ENCODE measurements around the gene GINS1. TPM values are rescaled to one million over a fixed set of nuclear protein-coding genes. Genes with fewer than 3 reads are reported as not detected.

Gene GINS1
- polyA plus RNA-seq, 4 donors: 0.81 to 9.5 (median 4.4) TPM

- H3K27ac ChIP-seq (ENCODE audit: low read depth in 1 of 3, low read length in 2 of 3): no peak overlapping the region
- DNase-seq: no peak
- no peak overlapping the region for H3K4me3 ChIP-seq (ENCODE audit: low read depth in 1 of 3, low read length in 3 of 3)
- no peaks in the 10 kb centered on the region for H3K27me3 ChIP-seq (ENCODE audit: control insufficient read depth in 3 of 3, insufficient read depth in 3 of 3, low read length in 3 of 3)
- peaks cover 0 to 11% (median 0%) of the 10 kb centered on the region in 3 donors for H3K36me3 ChIP-seq (ENCODE audit: control insufficient read depth in 3 of 3, insufficient read depth in 2 of 3, low read depth in 1 of 3, low read length in 3 of 3)
- H3K9me3 ChIP-seq (ENCODE audit: control insufficient read depth in 2 of 2, insufficient read depth in 1 of 2, low read depth in 1 of 2, low read length in 1 of 2): no peaks in the 10 kb centered on the region
- H3K4me1 ChIP-seq (ENCODE audit: control insufficient read depth in 3 of 3, insufficient read depth in 2 of 3, low read depth in 1 of 3, low read length in 2 of 3): peaks cover 0 to 6% (median 5%) of the 10 kb centered on the region in 3 donors
- WGBS, 3 donors: 87 to 90% (median 87%) methylated on average over 7 of the region's 7 CpGs
- FAIRE-seq: no peak
These were observed 26.4 kb upstream of the GINS1 start for GRCh38 chr20:25380945-25381614.

GRCh38 chr20:25382704-25383370 lies 24.6 kb upstream of the GINS1 start:
- no peaks in the 10 kb centered on the region for H3K27me3 ChIP-seq (ENCODE audit: control insufficient read depth in 3 of 3, insufficient read depth in 3 of 3, low read length in 3 of 3)
- no peaks in the 10 kb centered on the region for H3K9me3 ChIP-seq (ENCODE audit: control insufficient read depth in 2 of 2, insufficient read depth in 1 of 2, low read depth in 1 of 2, low read length in 1 of 2)
- no peak for FAIRE-seq
- 78 to 81% (median 78%) methylated on average over 5 of the region's 5 CpGs for WGBS, 3 donors
- no peak overlapping the region for H3K4me3 ChIP-seq (ENCODE audit: low read depth in 1 of 3, low read length in 3 of 3)
- H3K27ac ChIP-seq (ENCODE audit: low read depth in 1 of 3, low read length in 2 of 3): no peak overlapping the region
- H3K4me1 ChIP-seq (ENCODE audit: control insufficient read depth in 3 of 3, insufficient read depth in 2 of 3, low read depth in 1 of 3, low read length in 2 of 3): peaks cover 0 to 6% (median 5%) of the 10 kb centered on the region in 3 donors
- H3K36me3 ChIP-seq (ENCODE audit: control insufficient read depth in 3 of 3, insufficient read depth in 2 of 3, low read depth in 1 of 3, low read length in 3 of 3): peaks cover 0 to 11% (median 0%) of the 10 kb centered on the region in 3 donors
- DNase-seq: no peak

- H3K27me3 ChIP-seq (ENCODE audit: control insufficient read depth in 3 of 3, insufficient read depth in 3 of 3, low read length in 3 of 3): no peaks in the 10 kb centered on the region
- no peaks in the 10 kb centered on the region for H3K9me3 ChIP-seq (ENCODE audit: control insufficient read depth in 2 of 2, insufficient read depth in 1 of 2, low read depth in 1 of 2, low read length in 1 of 2)
- H3K4me1 ChIP-seq (ENCODE audit: control insufficient read depth in 3 of 3, insufficient read depth in 2 of 3, low read depth in 1 of 3, low read length in 2 of 3): peaks cover 0 to 4% (median 0%) of the 10 kb centered on the region in 3 donors
- DNase-seq: peak; percentile 37 to 72
- H3K4me3 ChIP-seq (ENCODE audit: low read depth in 1 of 3, low read length in 3 of 3): peak overlapping the region; percentile 81 to 95 (median 92)
- 15 to 19% (median 18%) methylated on average over 19 of the region's 19 CpGs for WGBS, 3 donors
- peaks cover 0 to 8% (median 0%) of the 10 kb centered on the region in 3 donors for H3K36me3 ChIP-seq (ENCODE audit: control insufficient read depth in 3 of 3, insufficient read depth in 2 of 3, low read depth in 1 of 3, low read length in 3 of 3)
- H3K27ac ChIP-seq (ENCODE audit: low read depth in 1 of 3, low read length in 2 of 3): peak overlapping the region in 2 of 3 donors; percentile 80 to 97
- FAIRE-seq: no peak
These were observed 18.0 kb upstream of the GINS1 start for GRCh38 chr20:25389401-25389857.

- Histone ChIP-seq H3K9me3 (ENCODE audit: control insufficient read depth in 2 of 2, insufficient read depth in 1 of 2, low read depth in 1 of 2, low read length in 1 of 2) (no peaks in the 10 kb centered on the region), H3K27me3 (ENCODE audit: control insufficient read depth in 3 of 3, insufficient read depth in 3 of 3, low read length in 3 of 3) (no peaks in the 10 kb centered on the region), H3K27ac (ENCODE audit: low read depth in 1 of 3, low read length in 2 of 3) (peak overlapping the region; percentile 80 to 97 (median 93)), H3K4me3 (ENCODE audit: low read depth in 1 of 3, low read length in 3 of 3) (peak overlapping the region; percentile 81 to 95 (median 92)), H3K36me3 (ENCODE audit: control insufficient read depth in 3 of 3, insufficient read depth in 2 of 3, low read depth in 1 of 3, low read length in 3 of 3) (peaks cover 0 to 3% (median 0%) of the 10 kb centered on the region in 3 donors), H3K4me1 (ENCODE audit: control insufficient read depth in 3 of 3, insufficient read depth in 2 of 3, low read depth in 1 of 3, low read length in 2 of 3) (peaks cover 0 to 4% (median 0%) of the 10 kb centered on the region in 3 donors)
- DNase-seq: peak; percentile 40 to 68
- WGBS, 3 donors: 0 to 1% (median 0%) methylated on average over 33 to 67 of the region's 67 CpGs
- no peak for FAIRE-seq
These were observed 17.5 kb upstream of the GINS1 start for GRCh38 chr20:25389858-25390537.

GRCh38 chr20:25390538-25391528 lies 16.6 kb upstream of the GINS1 start, which contains the start of gene ABHD12:
Gene ABHD12, minus strand, starts transcription at chr20:25390835. Its CDS starts 132 bp downstream, at chr20:25390703.
- 1 to 2% (median 1%) methylated on average over 34 to 91 of the region's 91 CpGs for WGBS, 3 donors
- peak within 1 kb of the TSS; percentile 93 to 97 (median 94) for H3K27ac ChIP-seq (ENCODE audit: low read depth in 1 of 3, low read length in 2 of 3)
- H3K4me1 ChIP-seq (ENCODE audit: control insufficient read depth in 3 of 3, insufficient read depth in 2 of 3, low read depth in 1 of 3, low read length in 2 of 3): peaks cover 0 to 4% (median 0%) of the 10 kb centered on the region in 3 donors
- DNase-seq: peak; percentile 97
- no peaks in the 10 kb centered on the region for H3K9me3 ChIP-seq (ENCODE audit: control insufficient read depth in 2 of 2, insufficient read depth in 1 of 2, low read depth in 1 of 2, low read length in 1 of 2)
- no peak for FAIRE-seq
- H3K36me3 ChIP-seq (ENCODE audit: control insufficient read depth in 3 of 3, insufficient read depth in 2 of 3, low read depth in 1 of 3, low read length in 3 of 3): peaks cover 0 to 3% (median 0%) of the 10 kb centered on the region in 3 donors
- H3K27me3 ChIP-seq (ENCODE audit: control insufficient read depth in 3 of 3, insufficient read depth in 3 of 3, low read length in 3 of 3): no peaks in the 10 kb centered on the region
- peak within 1 kb of the TSS; percentile 81 to 95 (median 92) for H3K4me3 ChIP-seq (ENCODE audit: low read depth in 1 of 3, low read length in 3 of 3)

- FAIRE-seq (no peak), DNase-seq (no peak)
- no peaks in the 10 kb centered on the region for H3K9me3 ChIP-seq (ENCODE audit: control insufficient read depth in 2 of 2, insufficient read depth in 1 of 2, low read depth in 1 of 2, low read length in 1 of 2)
- no peaks in the 10 kb centered on the region for H3K27me3 ChIP-seq (ENCODE audit: control insufficient read depth in 3 of 3, insufficient read depth in 3 of 3, low read length in 3 of 3)
- H3K4me3 ChIP-seq (ENCODE audit: low read depth in 1 of 3, low read length in 3 of 3): no peak overlapping the region
- no peaks in the 10 kb centered on the region for H3K36me3 ChIP-seq (ENCODE audit: control insufficient read depth in 3 of 3, insufficient read depth in 2 of 3, low read depth in 1 of 3, low read length in 3 of 3)
- H3K27ac ChIP-seq (ENCODE audit: low read depth in 1 of 3, low read length in 2 of 3): no peak overlapping the region
- 44 to 55% (median 52%) methylated on average over 5 of the region's 5 CpGs for WGBS, 3 donors
- H3K4me1 ChIP-seq (ENCODE audit: control insufficient read depth in 3 of 3, insufficient read depth in 2 of 3, low read depth in 1 of 3, low read length in 2 of 3): peaks cover 0 to 18% (median 2%) of the 10 kb centered on the region in 3 donors
These were observed 13.2 kb upstream of the GINS1 start for GRCh38 chr20:25394276-25394675.

- FAIRE-seq: no peak
- H3K27me3 ChIP-seq (ENCODE audit: control insufficient read depth in 3 of 3, insufficient read depth in 3 of 3, low read length in 3 of 3): no peaks in the 10 kb centered on the region
- no peaks in the 10 kb centered on the region for H3K9me3 ChIP-seq (ENCODE audit: control insufficient read depth in 2 of 2, insufficient read depth in 1 of 2, low read depth in 1 of 2, low read length in 1 of 2)
- H3K4me3 ChIP-seq (ENCODE audit: low read depth in 1 of 3, low read length in 3 of 3): no peak overlapping the region
- WGBS, 3 donors: 88 to 93% (median 91%) methylated on average over 6 of the region's 6 CpGs
- no peak for DNase-seq
- H3K36me3 ChIP-seq (ENCODE audit: control insufficient read depth in 3 of 3, insufficient read depth in 2 of 3, low read depth in 1 of 3, low read length in 3 of 3): no peaks in the 10 kb centered on the region
- no peak overlapping the region for H3K27ac ChIP-seq (ENCODE audit: low read depth in 1 of 3, low read length in 2 of 3)
- H3K4me1 ChIP-seq (ENCODE audit: control insufficient read depth in 3 of 3, insufficient read depth in 2 of 3, low read depth in 1 of 3, low read length in 2 of 3): peaks cover 0 to 16% (median 2%) of the 10 kb centered on the region in 3 donors
These were observed 12.5 kb upstream of the GINS1 start for GRCh38 chr20:25394996-25395395.

Data from small intestine (tissue), 7 donors.